HepG2 (cell line): ENCODE measurements around the gene CCDC80. TPM values are rescaled to one million over a fixed set of nuclear protein-coding genes. Genes with fewer than 3 reads are reported as not detected.

Experiments used
- ATAC-seq: fragments of 200-7000 bp; cut with Tn5 transposase; 3 replicates; pipeline ENCODE4 v1.9.1; 2020; ENCODE audit warnings: mild to moderate bottlenecking, moderate library complexity
- BruUV-seq: library from RNA; stranded (reverse); fragments of 400-500 nt; replicated peaks from 2 replicates; lab custom pipeline; 2021; lab: Mats Ljungman, UMichigan
- CTCF ChIA-PET: fragments of 300-600 bp; formaldehyde crosslinking; extraction: SDS; loops from one replicate; lab custom pipeline; 2021; ENCODE audit warnings: low total read pairs, inconsistent platforms, low intra/inter-chr PET ratio; lab: Yijun Ruan, JAX
- POLR2A ChIA-PET: fragments of 350-600 bp; sonication (Branson Sonifier 250); formaldehyde crosslinking; loops from one replicate; lab custom pipeline; 2020; ENCODE audit warnings: antibody characterized with exemption, inconsistent platforms; lab: Yijun Ruan, JAX
- DNase-seq: peaks from one replicate; pipeline ENCODE4 v3.0.0-alpha.2; 2015; ENCODE audit warnings: low spot score
- FAIRE-seq: peaks from 3 replicates; lab custom pipeline; 2011; peaks lifted over from hg19 to GRCh38; lab: Jason Lieb, UNC
- H2AFZ ChIP-seq: one replicate; pipeline ENCODE4 v1.6.1; 2011; ENCODE audit warnings: low read length, inconsistent platforms
- H3K27ac ChIP-seq: fragments of 300-600 bp; 3 replicates; pipeline ENCODE4 v1.8.0; 2011; ENCODE audit warnings: mixed run types, mild to moderate bottlenecking, mixed read lengths, low read length, inconsistent platforms; ENCODE audit not compliant: insufficient read depth; ENCODE audit errors: extremely low read length
- H3K27me3 ChIP-seq, 2 experiments: fragments of 200-600 bp in 1 of 2; 2 replicates in 1 of 2; 3 replicates in 1 of 2; pipeline versions ENCODE4 v1.6.0 to v1.8.0; 2011; ENCODE audit warnings: low read length in 2 of 2, mild to moderate bottlenecking in 2 of 2, moderate library complexity in 2 of 2, inconsistent platforms in 1 of 2; ENCODE audit not compliant: insufficient read depth in 2 of 2, control insufficient read depth in 1 of 2
- H3K36me3 ChIP-seq, 2 experiments: fragments of 200-600 bp in 1 of 2; replicated peaks in 1 of 2; 2 replicates in 1 of 2; 3 replicates in 1 of 2; pipeline versions ENCODE4 v1.5.1 to v1.8.0; 2011; ENCODE audit warnings: low read length in 2 of 2, inconsistent platforms in 1 of 2; ENCODE audit not compliant: insufficient read depth in 2 of 2, control insufficient read depth in 1 of 2
- H3K4me1 ChIP-seq: 2 replicates; pipeline ENCODE4 v1.5.1; 2012; ENCODE audit warnings: low read length, inconsistent platforms; ENCODE audit not compliant: insufficient read depth
- H3K4me2 ChIP-seq: 2 replicates; pipeline ENCODE4 v1.6.0; 2011; ENCODE audit warnings: low read depth, low read length, inconsistent platforms
- H3K4me3 ChIP-seq, 3 experiments: fragments of 200-600 bp in 1 of 3; sonication (generic), shearing (Covaris generic) in 1 of 3; replicated peaks in 1 of 3; 2 replicates each; pipeline ENCODE4 v1.5.1; 2011 to 2016; ENCODE audit warnings: low read length in 3 of 3, inconsistent platforms in 2 of 3, low read depth in 2 of 3, mild to moderate bottlenecking in 2 of 3, control low read depth in 1 of 3, mixed read lengths in 1 of 3; ENCODE audit not compliant: insufficient read depth in 1 of 3
- H3K79me2 ChIP-seq: one replicate; pipeline ENCODE4 v1.6.1; 2011; ENCODE audit warnings: low read length, inconsistent platforms; ENCODE audit not compliant: insufficient read depth
- H3K9ac ChIP-seq: 2 replicates; pipeline ENCODE4 v1.6.0; 2011; ENCODE audit warnings: mild to moderate bottlenecking, low read depth, low read length, inconsistent platforms; ENCODE audit not compliant: insufficient read depth
- H3K9me3 ChIP-seq: 2 replicates; pipeline ENCODE4 v1.5.1; 2012; ENCODE audit warnings: mild to moderate bottlenecking, low read length
- H4K20me1 ChIP-seq: 2 replicates; pipeline ENCODE4 v1.6.0; 2011; ENCODE audit warnings: inconsistent platforms, mild to moderate bottlenecking, low read length, moderate library complexity; ENCODE audit not compliant: insufficient read depth
- AGO1 ChIP-seq: fragments of 200-400 bp; formaldehyde crosslinking; IDR thresholded peaks from 2 replicates; pipeline ENCODE4 v1.6.1; 2017; ENCODE audit warnings: mild to moderate bottlenecking, low read depth, low read length, moderate library complexity; ENCODE audit not compliant: poor library complexity, severe bottlenecking
- CREM ChIP-seq, 2 experiments: sonication (generic) in 1 of 2; formaldehyde crosslinking in 1 of 2; IDR thresholded peaks; 2 replicates each; pipeline versions ENCODE4 v1.4.0 to v1.6.1; 2016 to 2020; ENCODE audit warnings: antibody characterized with exemption in 1 of 2, mild to moderate bottlenecking in 1 of 2, missing genetic modification reagents in 1 of 2
- ERF ChIP-seq: IDR thresholded peaks from 2 replicates; pipeline ENCODE4 v1.6.1; 2018; ENCODE audit warnings: missing biosample characterization, missing genetic modification reagents
- IKZF1 ChIP-seq: fragments of 450-650 bp; IDR thresholded peaks from 2 replicates; pipeline ENCODE4 v1.7.1; 2016
- KLF6 ChIP-seq: IDR thresholded peaks from 2 replicates; pipeline ENCODE4 v1.8.0; 2016; ENCODE audit warnings: missing biosample characterization, missing genetic modification reagents
- PAX8 ChIP-seq: sonication (generic); formaldehyde crosslinking; IDR thresholded peaks from 2 replicates; pipeline ENCODE4 v1.8.0; 2022; ENCODE audit warnings: mild to moderate bottlenecking, missing genetic modification reagents, borderline replicate concordance
- SIX4 ChIP-seq: sonication (generic); formaldehyde crosslinking; IDR thresholded peaks from 2 replicates; pipeline ENCODE4 v1.4.0; 2020; ENCODE audit warnings: missing genetic modification reagents
- ZFP36L1 ChIP-seq: sonication (generic); formaldehyde crosslinking; IDR thresholded peaks from 2 replicates; pipeline ENCODE4 v1.8.0; 2022; ENCODE audit warnings: mild to moderate bottlenecking, missing genetic modification reagents, moderate library complexity
- ZNF354B ChIP-seq: sonication (generic); formaldehyde crosslinking; IDR thresholded peaks from 2 replicates; pipeline ENCODE4 v1.8.0; 2022; ENCODE audit warnings: mild to moderate bottlenecking, missing genetic modification reagents
- ZNF430 ChIP-seq: sonication (generic); formaldehyde crosslinking; IDR thresholded peaks from 2 replicates; pipeline ENCODE4 v1.9.0; 2021; ENCODE audit warnings: mild to moderate bottlenecking, missing genetic modification reagents
- ZNF501 ChIP-seq: sonication (generic); formaldehyde crosslinking; IDR thresholded peaks from 2 replicates; pipeline ENCODE4 v1.5.1; 2020; ENCODE audit warnings: mild to moderate bottlenecking, moderate library complexity, missing genetic modification reagents
- ZNF607 ChIP-seq: sonication (generic); formaldehyde crosslinking; IDR thresholded peaks from 2 replicates; pipeline ENCODE4 v1.5.1; 2020; ENCODE audit warnings: missing genetic modification reagents, mild to moderate bottlenecking, borderline replicate concordance
- ZNF672 ChIP-seq: sonication (generic); formaldehyde crosslinking; IDR thresholded peaks from 2 replicates; pipeline ENCODE4 v1.8.1; 2022; ENCODE audit warnings: missing genetic modification reagents
- in situ Hi-C: cut with HindIII; loops from 2 replicates; pipeline ENCODE4 v1.10.0; 2017; ENCODE audit warnings: low pct_unique_long_range_greater_than_20kb; ENCODE audit not compliant: extremely low pct_ligation_motif_present
- intact Hi-C: fragments of 100-400 bp; cut with micrococcal nuclease; formaldehyde crosslinking; loops from one replicate; pipeline ENCODE4 v1.10.0; 2022; ENCODE audit not compliant: unreplicated experiment
- polyA plus RNA-seq, 8 experiments: library from polyadenylated mRNA; depleted of rRNA in 3 of 8; stranded (reverse) in 7 of 8; unstranded in 1 of 8; fragments of >200 nt; fragmentation: Illumina TruSeq in 4 of 8; extraction: Trizol in 4 of 8; gene quantifications; 2 replicates each; pipeline versions ENCODE4 v1.2.1 to v1.2.3, GENCODE V29; 2011 to 2016; ENCODE audit warnings: low read depth in 4 of 8, missing spikeins in 1 of 8, mixed read lengths in 1 of 8; ENCODE audit not compliant: insufficient read depth in 1 of 8
- total RNA-seq, 5 experiments: library from RNA; depleted of rRNA; stranded (reverse); fragments of >200 nt; fragmentation: Illumina TruSeq; extraction: Trizol; gene quantifications; 2 replicates each; pipeline ENCODE4 v1.2.3, GENCODE V29; 2016; ENCODE audit warnings: low read depth in 1 of 5
- TF ChIP-seq, protein P1 (sequence below): IDR thresholded peaks from 2 replicates; pipeline ENCODE4 v1.6.1; 2018; ENCODE audit warnings: missing genetic modification reagents, mild to moderate bottlenecking, missing compliant biosample characterization
- TF ChIP-seq, protein P2 (sequence below): IDR thresholded peaks from 2 replicates; pipeline ENCODE4 v1.6.1; 2016; ENCODE audit warnings: low read depth

The CCDC80 gene
- total and polyA plus RNA-seq, 2 of the 13 experiments (the other 11 are each of a cell fraction or from before 2014, with no cell fraction given), result not detected

DNA sequence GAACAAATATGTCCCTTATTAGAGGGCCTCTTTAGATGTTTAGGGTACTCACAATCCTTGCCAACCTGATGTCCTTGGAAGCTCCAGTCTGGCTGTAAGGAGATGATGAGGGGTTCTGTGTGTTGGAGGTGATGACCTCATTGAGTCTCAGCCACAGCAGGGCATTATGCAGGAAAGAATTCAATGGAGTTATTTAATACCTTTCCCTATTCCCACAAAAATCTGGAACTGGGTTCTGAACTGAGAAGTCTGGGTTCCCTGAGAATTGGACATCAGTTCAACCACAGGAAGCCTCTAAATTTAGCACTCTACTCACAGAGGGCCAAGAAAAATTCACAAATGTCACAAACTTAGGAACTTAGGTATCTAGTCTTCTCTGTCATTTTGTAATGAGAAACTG, 42.2 kb downstream of the CCDC80 start:
- H3K9me3 ChIP-seq, result no peaks in the 10 kb centered on the region
- no peak overlapping the region for H3K9ac ChIP-seq
- TF ChIP-seq ZNF607 (no peak), ZNF672 (CRISPR knock-in tag) (no peak), CREM (IDR thresholded peaks at IDR 0.05) (no peak), CREM (CRISPR knock-in tag; IDR thresholded peaks at IDR 0.05) (no peak), PAX8 (CRISPR knock-in tag) (no peak), ZNF430 (CRISPR knock-in tag) (no peak), KLF6 (no peak), IKZF1 (no peak), AGO1 (no peak), ZFP36L1 (no peak), SIX4 (CRISPR knock-in tag) (no peak), ZNF354B (CRISPR knock-in tag) (no peak), ERF (no peak), ZNF501 (no peak)
- TF ChIP-seq, protein P1, sequence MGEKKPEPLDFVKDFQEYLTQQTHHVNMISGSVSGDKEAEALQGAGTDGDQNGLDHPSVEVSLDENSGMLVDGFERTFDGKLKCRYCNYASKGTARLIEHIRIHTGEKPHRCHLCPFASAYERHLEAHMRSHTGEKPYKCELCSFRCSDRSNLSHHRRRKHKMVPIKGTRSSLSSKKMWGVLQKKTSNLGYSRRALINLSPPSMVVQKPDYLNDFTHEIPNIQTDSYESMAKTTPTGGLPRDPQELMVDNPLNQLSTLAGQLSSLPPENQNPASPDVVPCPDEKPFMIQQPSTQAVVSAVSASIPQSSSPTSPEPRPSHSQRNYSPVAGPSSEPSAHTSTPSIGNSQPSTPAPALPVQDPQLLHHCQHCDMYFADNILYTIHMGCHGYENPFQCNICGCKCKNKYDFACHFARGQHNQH, result no peak
- TF ChIP-seq, protein P2, sequence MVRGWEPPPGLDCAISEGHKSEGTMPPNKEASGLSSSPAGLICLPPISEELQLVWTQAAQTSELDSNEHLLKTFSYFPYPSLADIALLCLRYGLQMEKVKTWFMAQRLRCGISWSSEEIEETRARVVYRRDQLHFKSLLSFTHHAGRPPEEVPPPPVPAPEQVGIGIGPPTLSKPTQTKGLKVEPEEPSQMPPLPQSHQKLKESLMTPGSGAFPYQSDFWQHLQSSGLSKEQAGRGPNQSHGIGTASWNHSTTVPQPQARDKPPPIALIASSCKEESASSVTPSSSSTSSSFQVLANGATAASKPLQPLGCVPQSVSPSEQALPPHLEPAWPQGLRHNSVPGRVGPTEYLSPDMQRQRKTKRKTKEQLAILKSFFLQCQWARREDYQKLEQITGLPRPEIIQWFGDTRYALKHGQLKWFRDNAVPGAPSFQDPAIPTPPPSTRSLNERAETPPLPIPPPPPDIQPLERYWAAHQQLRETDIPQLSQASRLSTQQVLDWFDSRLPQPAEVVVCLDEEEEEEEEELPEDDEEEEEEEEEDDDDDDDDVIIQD (CRISPR knock-in tag), result no peak
- ChIA-PET CTCF (no interaction called here), POLR2A (no interaction called here)
- no peak overlapping the region for H3K4me2 ChIP-seq
- no peak overlapping the region for H2AFZ ChIP-seq
- H3K27me3 ChIP-seq, result no peaks in the 10 kb centered on the region
- intact Hi-C loops (no loop called here), in situ Hi-C loops (no loop called here)
- no TSS peak for BruUV-seq
- no peak for ATAC-seq
- H3K4me3 ChIP-seq, result no peak overlapping the region
- no peak overlapping the region for H3K27ac ChIP-seq
- no peaks in the 10 kb centered on the region for H3K4me1 ChIP-seq
- H3K79me2 ChIP-seq, result no peaks in the 10 kb centered on the region
- no peaks in the 10 kb centered on the region for H4K20me1 ChIP-seq
- no peak for FAIRE-seq
- no peak for DNase-seq
- peaks cover 0 to 4% of the 10 kb centered on the region in 2 experiments; a peak in 1 of 5 replicates for H3K36me3 ChIP-seq
